Glutamatergic neuron (in vitro differentiated cells): ENCODE measurements around the gene LCE7A. TPM values are rescaled to one million over a fixed set of nuclear protein-coding genes. Genes with fewer than 3 reads are reported as not detected.

ENCODE experiments used
- DNase-seq: peaks from one replicate; pipeline ENCODE4 v3.0.0; 2022
- H3K27ac Mint-ChIP-seq: one replicate; pipeline ENCODE4 v1.8.0; 2020; ENCODE audit warnings: mild to moderate bottlenecking, mixed read lengths, inconsistent platforms; ENCODE audit not compliant: unreplicated experiment
- H3K27me3 Mint-ChIP-seq: one replicate; pipeline ENCODE4 v1.8.0; 2020; ENCODE audit warnings: mild to moderate bottlenecking, moderate library complexity, mixed read lengths, inconsistent platforms; ENCODE audit not compliant: unreplicated experiment
- H3K36me3 Mint-ChIP-seq: one replicate; pipeline ENCODE4 v1.8.0; 2020; ENCODE audit warnings: mild to moderate bottlenecking, mixed read lengths, inconsistent platforms; ENCODE audit not compliant: unreplicated experiment
- H3K4me1 Mint-ChIP-seq: one replicate; pipeline ENCODE4 v1.8.0; 2020; ENCODE audit warnings: mild to moderate bottlenecking, low read depth, mixed read lengths, inconsistent platforms; ENCODE audit not compliant: unreplicated experiment
- H3K4me3 Mint-ChIP-seq: one replicate; pipeline ENCODE4 v1.8.0; 2020; ENCODE audit warnings: mild to moderate bottlenecking, mixed read lengths, inconsistent platforms; ENCODE audit not compliant: unreplicated experiment
- H3K9me3 Mint-ChIP-seq: one replicate; pipeline ENCODE4 v1.8.0; 2020; ENCODE audit warnings: mild to moderate bottlenecking, moderate library complexity, mixed read lengths, inconsistent platforms; ENCODE audit not compliant: unreplicated experiment
- CTCF ChIP-seq: fragments of 200-600 bp; sonication (generic); IDR thresholded peaks from one replicate; pipeline ENCODE4 v1.5.0; 2021; ENCODE audit not compliant: partially characterized antibody, unreplicated experiment
- total RNA-seq: library from RNA; stranded (reverse); fragmentation: NEBNext Ultra II Directional; extraction: Animal tissue kit (Norgen Biotek cat#: 25700); gene quantifications from one replicate; pipeline ENCODE4 v1.2.1, GENCODE V29; 2021; ENCODE audit not compliant: unreplicated experiment

Gene LCE7A
- total RNA-seq, 1 donor from 2014 or later, result not detected

- DNase-seq, result no peak
- no peaks in the 10 kb centered on the region for H3K36me3 Mint-ChIP-seq
- H3K27ac Mint-ChIP-seq, result no peak overlapping the region
- no peaks in the 10 kb centered on the region for H3K27me3 Mint-ChIP-seq
- no peak for TF ChIP-seq CTCF
- no peak overlapping the region for H3K4me3 Mint-ChIP-seq
- no peaks in the 10 kb centered on the region for H3K4me1 Mint-ChIP-seq
- H3K9me3 Mint-ChIP-seq, result peaks cover 2% of the 10 kb centered on the region
Observed at GRCh38 chr1:152824964-152825363, 34.8 kb upstream of the LCE7A start.

GRCh38 chr1:152827173-152827572 is 32.6 kb upstream of the LCE7A start, which contains the start of gene LCE1A:
TSS of gene LCE1A (plus strand) at chr1:152827473. CDS start at chr1:152827473, 0 bp downstream.
- Mint-ChIP-seq H3K9me3 (peaks cover 7% of the 10 kb centered on the region), H3K4me1 (no peaks in the 10 kb centered on the region), H3K4me3 (no peak within 1 kb of the TSS), H3K27ac (no peak within 1 kb of the TSS), H3K27me3 (peaks cover 4% of the 10 kb centered on the region), H3K36me3 (no peaks in the 10 kb centered on the region)
- DNase-seq, result no peak
- no peak for TF ChIP-seq CTCF

DNA sequence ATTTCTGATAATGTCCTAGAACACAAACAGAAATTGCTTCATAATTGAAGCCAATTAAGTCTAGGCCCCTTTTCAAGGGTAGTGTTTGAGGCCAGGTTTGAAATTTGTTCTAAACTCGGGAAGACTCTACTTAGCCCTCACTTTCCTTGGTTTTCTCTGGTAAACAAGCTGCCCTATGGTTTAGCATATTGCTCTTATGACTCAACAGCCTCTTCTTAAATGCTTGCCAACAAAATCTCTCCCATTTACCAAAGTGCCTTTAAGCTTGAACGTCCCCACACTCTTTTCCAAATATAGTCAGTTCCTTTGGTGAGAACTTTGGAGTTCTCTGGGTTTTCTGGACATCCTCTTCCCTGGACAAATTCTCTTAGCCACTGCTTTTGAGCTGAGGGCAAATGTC is 22.9 kb upstream of the LCE7A start:
- no peaks in the 10 kb centered on the region for H3K36me3 Mint-ChIP-seq
- H3K27ac Mint-ChIP-seq, result no peak overlapping the region
- H3K27me3 Mint-ChIP-seq, result no peaks in the 10 kb centered on the region
- peaks cover 4% of the 10 kb centered on the region for H3K9me3 Mint-ChIP-seq
- no peak overlapping the region for H3K4me3 Mint-ChIP-seq
- no peak for DNase-seq
- no peak for TF ChIP-seq CTCF
- H3K4me1 Mint-ChIP-seq, result no peaks in the 10 kb centered on the region

DNA sequence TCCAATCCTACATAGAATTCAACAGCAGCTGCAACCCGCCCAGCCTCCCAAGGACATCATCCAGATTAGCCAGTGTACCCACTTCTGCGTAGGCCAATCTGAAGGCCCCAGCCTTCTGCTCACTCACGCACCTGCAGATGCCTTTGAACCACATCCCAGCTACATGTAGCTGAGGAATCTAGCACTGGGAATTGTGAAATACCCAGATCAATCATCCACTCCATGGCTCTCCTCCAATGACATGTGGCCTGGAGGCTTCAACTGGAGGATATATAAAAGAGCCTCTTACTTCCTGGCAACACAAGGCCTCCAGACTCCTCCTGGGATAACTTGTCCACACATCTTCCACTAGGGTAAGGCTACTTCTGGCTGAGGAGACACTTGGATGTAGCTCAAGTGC is 17.2 kb upstream of the LCE7A start, which contains the start of gene LCE6A:
Gene LCE6A (plus strand): TSS at position 301 of the 400 bp plus-strand sequence. CDS start 665 bp downstream, outside the sequence.
- DNase-seq, result no peak
- no peaks in the 10 kb centered on the region for H3K4me1 Mint-ChIP-seq
- H3K27me3 Mint-ChIP-seq, result peaks cover 1% of the 10 kb centered on the region
- H3K27ac Mint-ChIP-seq, result no peak within 1 kb of the TSS
- TF ChIP-seq CTCF, result no peak
- peaks cover 2% of the 10 kb centered on the region for H3K9me3 Mint-ChIP-seq
- H3K36me3 Mint-ChIP-seq, result no peaks in the 10 kb centered on the region
- no peak within 1 kb of the TSS for H3K4me3 Mint-ChIP-seq

DNA sequence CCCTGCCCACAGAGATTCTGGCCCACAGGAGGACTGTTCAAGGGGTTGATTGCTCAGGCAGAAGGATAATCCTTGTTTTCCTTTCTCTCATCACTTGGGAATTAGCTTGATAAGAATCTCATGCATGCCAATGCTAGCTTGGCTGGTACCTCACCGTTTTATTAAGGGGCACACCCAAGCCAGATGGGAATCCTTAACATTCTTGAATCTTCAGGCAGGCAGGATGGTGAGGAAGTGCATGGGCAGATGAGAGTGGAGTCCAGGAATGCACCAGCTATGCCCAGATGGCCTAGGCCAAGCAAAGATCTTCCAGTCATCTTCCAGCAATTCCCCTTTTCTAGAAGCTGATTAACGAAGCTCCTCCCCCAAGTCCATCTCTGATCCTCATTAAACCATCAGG is 4.1 kb upstream of the LCE7A start:
- Mint-ChIP-seq H3K27me3 (peaks cover 3% of the 10 kb centered on the region), H3K36me3 (no peaks in the 10 kb centered on the region), H3K27ac (no peak overlapping the region), H3K4me1 (no peaks in the 10 kb centered on the region), H3K9me3 (no peaks in the 10 kb centered on the region), H3K4me3 (no peak overlapping the region)
- TF ChIP-seq CTCF, result no peak
- DNase-seq, result no peak
